Measurements from ENCODE around the gene TFE3.

GRCh38 chrX:48997865-48998264, 45.3 kb downstream of the TFE3 start:
- TF ChIP-seq OSR1 (CRISPR knock-in tag; IDR thresholded peaks at IDR 0.05) (no peak), BACH2 (CRISPR knock-in tag; IDR thresholded peaks at IDR 0.05; ENCODE audit: borderline replicate concordance) (no peak), PATZ1 (CRISPR knock-in tag; IDR thresholded peaks at IDR 0.05; ENCODE audit: borderline replicate concordance) (no peak), RARB (CRISPR knock-in tag; IDR thresholded peaks at IDR 0.05) (no peak), ZFP3 (CRISPR knock-in tag; IDR thresholded peaks at IDR 0.05) (no peak), CREB5 (CRISPR knock-in tag; IDR thresholded peaks at IDR 0.05; ENCODE audit: low read depth) (no peak), ZFP30 (CRISPR knock-in tag; IDR thresholded peaks at IDR 0.05) (no peak), GLIS3 (CRISPR knock-in tag; IDR thresholded peaks at IDR 0.05) (no peak), ISL1 (CRISPR knock-in tag; IDR thresholded peaks at IDR 0.05) (no peak), ZNF8 (CRISPR knock-in tag; IDR thresholded peaks at IDR 0.05) (no peak), ARNTL (CRISPR knock-in tag; IDR thresholded peaks at IDR 0.05; ENCODE audit: borderline replicate concordance, low read depth) (no peak), ZNF565 (CRISPR knock-in tag; conservative IDR thresholded peaks at IDR 0.05; ENCODE audit: low read depth) (no peak), CSRNP3 (CRISPR knock-in tag; IDR thresholded peaks at IDR 0.05) (no peak), ESRRG (CRISPR knock-in tag; IDR thresholded peaks at IDR 0.05) (no peak)

Data from SK-N-SH treated with all-trans-retinoic acid at 6 μM for 48 hours (cell line).